HK-2 (cell line): ENCODE results near the gene AGAP5.
"Not testable (repeated sequence)": the region's sequence is repeated elsewhere in the genome, so short reads cannot be mapped to it uniquely, and the experiment has no call there.

ENCODE experiments used
- DNase-seq: peaks from one replicate; pipeline ENCODE4 v3.0.0-alpha.2; 2018; ENCODE audit not compliant: unreplicated experiment

Gene AGAP5

GRCh38 chr10:73697675-73698159 is at the start of gene AGAP5:
Gene AGAP5, minus strand, starts transcription at chr10:73698109. Its CDS starts 354 bp downstream, at chr10:73697755.
- DNase-seq = not testable (repeated sequence)

DNA sequence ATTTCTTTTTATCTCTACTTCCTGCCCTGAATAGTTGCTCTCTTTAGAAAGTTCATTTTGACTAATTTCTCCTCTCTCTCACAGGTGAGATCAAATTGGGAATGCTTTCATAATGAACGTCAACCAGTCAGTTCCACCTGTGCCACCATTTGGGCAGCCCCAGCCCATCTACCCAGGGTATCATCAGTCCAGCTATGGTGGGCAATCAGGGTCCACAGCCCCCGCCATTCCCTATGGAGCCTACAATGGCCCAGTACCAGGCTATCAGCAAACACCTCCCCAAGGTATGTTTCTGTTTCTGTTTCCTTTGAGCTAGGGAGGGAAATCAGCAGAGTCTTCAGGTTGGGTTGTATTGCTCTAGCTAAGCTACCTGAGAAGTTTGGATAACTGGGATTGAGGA is 48.8 kb upstream of the AGAP5 start:
- DNase-seq = no peak

DNA sequence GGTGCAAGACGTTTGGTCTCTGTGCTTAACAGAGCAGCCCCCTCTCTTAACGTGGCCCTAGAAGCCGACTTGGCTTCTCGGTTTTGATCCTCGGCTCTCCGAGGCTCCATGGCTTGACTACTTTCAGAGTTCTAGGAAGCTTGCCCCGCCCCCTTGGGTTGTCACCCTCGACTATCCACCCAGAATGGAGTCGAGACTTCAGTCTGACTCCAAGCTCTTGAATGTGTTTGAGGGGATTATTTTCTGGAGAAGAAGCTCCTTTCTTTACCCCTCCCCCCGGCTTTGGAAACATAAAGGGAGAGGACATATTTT is 46.7 kb upstream of the AGAP5 start:
- peak; percentile 56 for DNase-seq

GRCh38 chr10:73743905-73744663 is 46.2 kb upstream of the AGAP5 start, which contains the start of gene SEC24C:
Gene SEC24C, plus strand, starts transcription at chr10:73744372. Its CDS starts 2,461 bp downstream, at chr10:73746833.
- DNase-seq = peak; percentile 96

DNA sequence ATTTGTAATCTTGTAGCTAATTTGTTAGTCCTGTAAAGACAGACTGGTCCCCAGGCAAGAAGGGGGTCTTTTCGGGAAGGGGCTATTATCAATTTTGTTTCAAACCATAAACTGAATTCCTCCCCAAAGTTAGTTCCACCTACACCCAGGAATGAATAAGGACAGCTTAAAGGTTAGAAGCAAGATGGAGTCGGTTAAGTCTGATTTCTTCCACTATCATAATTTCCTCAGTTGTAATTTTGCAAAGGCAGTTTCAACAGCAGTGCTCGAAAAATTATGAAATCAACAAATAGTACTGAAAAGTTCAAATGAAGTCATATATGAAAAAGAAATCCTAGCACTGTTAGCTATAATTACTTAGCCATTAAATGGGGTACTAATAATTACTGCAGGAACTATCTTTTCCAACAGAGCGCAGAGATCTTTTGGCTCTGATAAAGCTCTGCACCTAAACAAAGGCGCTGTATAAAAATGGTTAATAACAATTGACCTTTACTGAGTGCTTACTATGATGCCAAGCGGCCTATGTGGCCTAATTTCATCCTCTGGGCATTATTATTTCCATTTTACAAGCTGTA is 45.5 kb upstream of the AGAP5 start:
- no peak for DNase-seq

DNA sequence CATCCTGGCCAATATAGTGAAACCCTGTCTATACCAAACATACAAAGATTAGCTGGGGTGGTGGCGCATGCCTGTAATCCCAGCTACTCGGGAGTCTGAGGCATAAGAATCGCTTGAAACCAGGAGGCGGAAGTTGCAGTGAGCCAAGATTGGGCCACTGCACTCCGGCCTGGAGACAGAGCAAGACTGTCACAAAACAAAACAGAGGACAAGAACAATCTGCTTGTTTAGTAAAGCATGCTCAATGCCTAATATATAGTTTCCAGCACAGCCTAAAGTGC is 44.5 kb upstream of the AGAP5 start:
- no peak for DNase-seq

DNA sequence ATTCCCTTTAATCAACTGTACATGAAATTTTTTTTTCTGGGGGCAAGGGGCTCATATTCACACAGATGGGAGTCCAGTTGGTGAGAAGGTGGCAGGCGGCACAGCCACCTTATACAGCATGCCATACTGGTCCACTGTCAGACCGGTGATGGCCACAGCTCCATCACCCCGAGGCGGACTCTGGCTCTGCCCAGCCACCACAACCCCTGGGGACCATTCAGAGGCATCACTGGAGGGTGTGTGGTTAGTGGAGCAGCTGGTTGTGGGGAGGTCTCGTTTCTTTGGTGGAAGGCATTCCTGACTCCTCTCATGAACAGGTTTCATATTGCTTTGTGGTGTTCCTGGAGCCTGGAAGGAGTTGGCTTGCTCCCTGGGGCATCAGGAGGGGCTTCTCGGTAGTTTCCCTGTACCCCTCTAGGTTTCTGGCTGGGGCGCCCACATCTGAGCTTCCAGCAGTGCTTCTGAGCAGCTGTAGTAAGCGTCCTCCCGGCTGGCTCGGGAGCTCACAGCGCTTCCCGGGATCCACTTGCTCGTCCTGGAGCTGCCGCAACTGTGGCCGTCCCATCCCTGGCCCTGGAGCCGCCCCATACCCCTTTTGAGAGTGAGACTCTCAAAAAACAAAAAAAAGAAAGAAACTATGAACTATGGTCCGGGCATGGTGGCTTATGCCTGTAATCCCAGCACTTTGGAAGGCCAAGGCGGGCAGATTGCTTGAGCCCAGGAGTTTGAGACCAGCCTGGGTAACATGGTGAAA is 42.8 kb upstream of the AGAP5 start:
- DNase-seq = not testable (repeated sequence)

- no peak for DNase-seq
Measured at GRCh38 chr10:73734796-73735305, 36.9 kb upstream of the AGAP5 start.

DNA sequence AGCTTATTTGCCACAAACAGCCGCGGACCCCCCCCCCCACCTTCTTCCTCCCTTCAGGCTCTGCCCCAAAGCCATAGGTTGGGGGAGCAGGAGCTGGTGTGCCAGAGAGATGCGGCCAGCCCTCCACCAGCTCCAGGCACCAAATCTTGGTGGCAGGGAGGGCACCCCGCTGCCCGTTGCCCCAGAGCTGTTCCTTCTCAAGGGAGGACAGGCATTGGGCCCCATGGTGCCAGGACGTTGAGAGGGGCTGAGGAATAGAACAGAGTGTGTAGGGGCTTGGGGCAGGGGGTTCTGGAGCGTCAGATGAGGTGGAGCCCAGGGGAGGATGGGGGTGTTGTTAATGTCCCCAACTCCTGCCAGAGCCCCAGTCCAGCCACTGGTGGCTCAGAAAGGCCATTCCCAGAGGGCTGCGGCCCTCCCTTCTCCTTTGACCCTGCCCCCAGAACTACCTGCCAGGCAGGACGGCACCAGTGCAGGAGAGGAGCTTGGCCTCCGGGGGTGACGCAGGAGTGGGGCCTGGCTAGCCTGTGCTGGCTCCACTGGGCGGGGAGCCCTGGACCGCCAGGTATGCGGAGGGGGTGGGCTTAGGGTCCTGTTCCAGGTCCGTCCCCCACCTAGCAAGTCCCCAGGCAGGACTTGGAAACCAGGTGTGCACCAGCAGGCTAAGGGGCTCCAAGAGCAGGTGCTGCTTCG is 36.3 kb upstream of the AGAP5 start:
- DNase-seq = no peak

DNA sequence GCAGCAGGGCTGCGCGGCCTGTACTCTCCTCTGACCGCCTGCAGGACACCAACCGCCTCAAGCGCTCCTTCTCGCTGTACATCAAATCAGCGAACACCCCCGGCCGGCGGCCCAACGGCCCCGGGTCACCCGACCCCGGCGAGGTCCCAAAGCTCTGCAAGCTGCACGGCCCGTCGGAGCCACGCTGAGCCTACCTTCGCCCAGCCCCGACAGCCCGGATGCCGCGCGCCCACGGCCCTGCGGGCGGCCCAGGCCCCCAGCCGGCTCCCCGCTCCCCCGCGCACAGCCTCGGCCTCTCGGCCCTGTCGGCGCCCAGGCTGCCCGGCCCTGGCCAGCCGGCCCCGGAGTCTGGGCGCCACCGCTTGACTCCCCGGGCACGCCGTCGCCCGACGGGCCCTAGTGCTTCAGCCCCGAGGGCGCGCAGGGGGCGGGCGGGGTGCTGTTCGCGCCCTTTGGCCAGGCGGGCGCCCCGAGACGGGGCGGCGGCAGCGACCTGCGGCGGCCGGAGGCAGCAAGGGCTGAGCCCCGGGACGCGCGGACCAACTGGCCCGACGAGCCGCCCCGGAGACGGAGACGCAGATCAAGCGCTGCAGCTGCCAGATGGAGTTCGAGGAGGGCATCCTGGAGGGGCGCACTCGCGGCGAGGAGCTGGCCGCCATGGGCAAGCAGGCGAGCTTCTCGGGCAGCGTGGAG is 35.2 kb upstream of the AGAP5 start:
- no peak for DNase-seq

- DNase-seq = no peak
Measured at GRCh38 chr10:73732426-73732825, 34.5 kb upstream of the AGAP5 start.

DNA sequence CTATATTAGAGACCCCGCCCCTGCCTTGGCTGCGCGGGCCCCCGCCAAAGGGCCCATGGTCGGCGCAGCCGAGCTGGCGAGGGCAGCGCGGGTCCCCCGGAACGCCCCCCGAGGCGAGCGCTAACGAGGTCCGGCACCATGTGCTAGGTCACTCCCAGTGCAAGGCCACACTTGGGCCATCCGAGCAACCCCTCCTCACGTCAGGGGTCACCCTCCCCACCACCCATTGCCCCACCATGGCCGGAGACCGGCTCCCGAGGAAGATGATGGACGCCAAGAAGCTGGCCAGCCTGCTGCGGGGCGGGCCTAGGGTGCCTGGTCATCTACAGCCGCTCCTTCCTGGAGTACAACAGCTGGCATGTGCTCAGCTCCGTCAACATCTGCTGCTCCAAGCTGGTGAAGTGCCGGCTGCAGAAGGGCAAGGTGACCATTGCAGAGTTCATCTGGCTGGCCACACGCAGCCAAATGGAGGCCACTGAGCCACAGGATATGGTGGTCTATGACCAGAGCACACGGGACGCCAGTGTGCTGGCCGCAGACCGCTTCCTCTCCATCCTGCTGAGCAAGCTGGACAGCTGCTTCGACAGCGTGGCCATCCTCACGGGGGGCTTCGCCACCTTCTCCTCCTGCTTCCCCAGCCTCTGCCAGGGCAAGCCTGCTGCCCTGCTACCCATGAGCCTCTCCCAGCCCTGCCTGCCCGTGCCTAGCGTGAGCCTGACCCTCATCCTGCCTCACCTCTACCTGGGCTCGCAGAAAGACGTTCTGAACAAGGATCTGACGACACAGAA is 33.9 kb upstream of the AGAP5 start:
- no peak for DNase-seq

DNA sequence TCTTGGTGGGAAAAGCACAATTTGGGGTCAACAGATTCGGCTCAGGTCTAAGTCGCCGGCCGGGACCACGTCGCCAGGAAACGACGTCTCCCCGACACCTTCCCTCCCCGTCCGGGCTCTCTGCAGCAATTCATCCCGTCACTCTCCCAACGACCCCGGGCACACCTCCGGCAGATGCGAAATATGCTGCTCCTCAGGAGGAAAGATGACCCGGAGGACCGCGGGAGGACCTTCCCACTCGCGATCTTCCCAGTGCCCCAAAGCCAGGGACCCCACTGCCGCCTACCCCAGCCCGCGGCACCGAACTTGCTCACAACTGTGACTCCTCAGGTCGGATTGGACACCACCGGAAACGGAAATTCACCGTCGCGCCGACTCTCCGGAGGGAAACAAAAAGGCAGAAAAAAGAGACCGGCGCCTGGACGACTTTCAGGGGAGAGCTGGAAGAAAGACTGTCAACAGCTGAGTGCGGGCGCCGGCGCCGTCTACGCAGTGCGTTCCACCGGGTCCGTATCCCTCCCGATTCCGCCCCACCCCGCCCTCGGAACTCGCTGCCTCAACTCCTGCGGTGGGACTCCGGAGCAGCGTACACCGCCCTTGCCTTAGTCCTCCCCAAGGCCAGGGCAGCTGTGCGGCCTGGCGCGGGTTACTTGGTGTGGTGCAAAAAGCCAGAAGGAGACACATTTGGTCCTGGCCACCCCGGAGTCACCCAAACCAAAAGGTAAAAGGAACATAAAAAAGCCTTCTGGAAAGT is 32.4 kb upstream of the AGAP5 start:
- DNase-seq = peak; percentile 96

DNA sequence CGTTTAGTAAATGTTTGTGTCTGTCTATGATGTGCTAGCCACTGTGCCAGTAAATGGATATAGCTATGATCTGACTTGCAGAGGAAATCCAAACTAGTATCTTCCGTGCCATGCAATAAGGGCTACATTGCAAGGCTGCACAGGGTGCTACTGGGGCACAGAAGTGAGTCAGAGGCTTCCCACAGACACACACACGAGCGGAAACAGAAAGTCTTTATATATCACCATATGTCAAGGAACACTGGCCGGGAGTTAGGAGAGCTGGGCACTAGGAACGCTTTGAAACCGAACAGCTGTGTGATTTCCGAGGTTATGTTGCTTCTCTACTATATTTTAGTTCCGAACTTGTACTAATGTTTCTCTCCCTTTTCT is 31.9 kb upstream of the AGAP5 start:
- DNase-seq = peak; percentile 12

DNA sequence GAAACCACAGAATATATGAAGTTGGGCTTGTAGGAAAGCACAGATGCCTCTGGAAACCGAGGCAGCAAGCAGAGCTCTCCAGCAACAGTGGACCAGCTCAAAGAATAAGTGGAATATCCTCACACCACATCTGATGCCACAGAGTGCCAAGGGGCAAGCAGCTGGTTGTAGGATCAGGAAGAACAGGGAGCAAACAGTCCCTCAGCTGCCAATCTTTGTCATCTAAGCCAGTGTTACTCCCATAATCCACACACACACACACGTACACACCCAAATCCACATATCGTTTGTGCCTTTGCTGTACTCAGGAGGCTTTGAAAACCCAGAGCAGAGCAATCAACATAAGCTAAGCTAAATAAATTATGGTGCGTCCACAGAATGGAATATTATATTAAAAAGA is 25.6 kb upstream of the AGAP5 start:
- DNase-seq = no peak

GRCh38 chr10:73720561-73720960 is 22.7 kb upstream of the AGAP5 start:
- DNase-seq = not testable (repeated sequence)

GRCh38 chr10:73717556-73717955 is 19.6 kb upstream of the AGAP5 start:
- DNase-seq = no peak

DNA sequence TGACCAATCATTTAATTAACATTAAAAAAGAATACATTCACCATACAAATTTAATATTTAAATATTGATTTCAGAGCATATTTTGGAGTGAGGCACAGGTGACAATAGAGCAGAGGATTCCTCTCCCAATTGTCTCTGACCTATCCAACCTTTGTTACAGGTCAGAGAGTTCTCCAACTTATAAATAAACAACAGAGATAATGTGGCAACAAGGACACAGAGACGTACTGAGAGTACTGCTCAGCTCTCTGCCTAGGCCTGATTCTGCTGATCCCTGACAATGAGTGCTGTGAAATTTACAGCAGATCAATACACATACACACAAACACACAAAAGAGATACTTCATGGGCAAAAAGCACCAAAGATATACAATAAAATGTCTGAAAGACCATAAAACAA is 18.3 kb upstream of the AGAP5 start:
- no peak for DNase-seq

DNA sequence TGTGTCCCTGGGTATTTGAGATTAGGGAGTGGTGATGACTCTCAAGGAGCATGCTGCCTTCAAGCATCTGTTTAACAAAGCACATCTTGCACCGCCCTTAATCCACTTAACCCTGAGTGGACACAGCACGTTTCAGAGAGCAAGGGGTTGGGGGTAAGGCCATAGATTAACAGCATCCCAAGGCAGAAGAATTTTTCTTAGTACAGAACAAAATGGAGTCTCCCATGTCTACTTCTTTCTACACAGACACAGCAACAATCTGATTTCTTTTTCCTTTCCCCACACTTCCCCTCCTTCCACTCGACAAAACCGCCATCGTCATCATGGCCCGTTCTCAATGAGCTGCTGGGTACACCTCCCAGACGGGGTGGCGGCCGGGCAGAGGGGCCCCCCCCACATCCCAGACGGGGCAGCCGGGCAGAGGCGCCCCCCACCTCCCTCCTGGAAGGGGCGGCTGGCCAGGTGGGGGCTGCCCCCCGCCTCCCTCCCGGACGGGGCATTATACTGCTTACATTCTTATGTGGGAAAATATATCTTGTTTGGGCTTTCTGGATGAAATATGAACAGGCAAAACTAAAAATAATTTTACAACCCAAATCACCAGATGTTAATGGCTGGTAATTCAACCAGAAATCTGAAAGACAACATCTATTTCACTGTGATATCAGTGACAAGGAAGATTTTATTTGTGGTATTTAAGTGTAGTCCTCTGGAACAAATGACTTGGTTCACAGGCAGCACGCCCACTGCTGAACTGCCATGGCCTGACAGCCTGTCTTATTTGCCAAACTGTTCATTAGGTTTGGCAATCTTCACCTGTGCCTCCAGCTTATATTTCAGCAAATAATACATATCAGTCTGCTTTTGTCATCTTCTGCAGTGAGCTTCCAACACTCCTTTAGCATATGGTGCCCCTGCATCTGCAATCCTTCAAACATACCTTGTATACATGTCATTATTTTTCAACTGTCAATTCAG is 17.6 kb upstream of the AGAP5 start:
- DNase-seq = not testable (repeated sequence)
